Measurements from ENCODE around the gene PAPPA2. TPM values are rescaled to one million over a fixed set of nuclear protein-coding genes. Genes with fewer than 3 reads are reported as not detected.
A peak's percentile ranks its signal among the peaks of the same experiment; 100 is the strongest.

PAPPA2 gene
- total and polyA plus RNA-seq, 2 donors from 2014 or later = 4.9 to 93.5 TPM

GRCh38 chr1:176854758-176855745 lies 392.1 kb downstream of the PAPPA2 start:
- Histone ChIP-seq H3K9ac (ENCODE audit: low read length in 3 of 3) (no peak overlapping the region), H3K4me1 (ENCODE audit: control insufficient read depth in 2 of 3, insufficient read depth in 2 of 3, low read depth in 1 of 3, low read length in 3 of 3) (no peaks in the 10 kb centered on the region)

GRCh38 chr1:176857632-176858031 lies 394.7 kb downstream of the PAPPA2 start:
- no peaks in the 10 kb centered on the region for H3K27me3 ChIP-seq (ENCODE audit: control insufficient read depth, insufficient read depth, low read length)
- intact Hi-C loops (cut with DNase I) = no loop called here
- DNase-seq (no peak), FAIRE-seq (no peak)
- no peaks in the 10 kb centered on the region for H3K36me3 ChIP-seq (ENCODE audit: control insufficient read depth in 2 of 3, insufficient read depth in 3 of 3, low read length in 3 of 3)
- no peaks in the 10 kb centered on the region for H3K4me1 ChIP-seq (ENCODE audit: control insufficient read depth in 2 of 3, insufficient read depth in 2 of 3, low read depth in 1 of 3, low read length in 3 of 3)
- TF ChIP-seq CTCF (IDR thresholded peaks at IDR 0.05; ENCODE audit: borderline replicate concordance, extremely low read depth, insufficient read depth) = no peak
- H3K4me3 ChIP-seq (ENCODE audit: low read length in 3 of 3) = no peak overlapping the region
- no peaks in the 10 kb centered on the region for H3K9me3 ChIP-seq (ENCODE audit: control insufficient read depth in 2 of 3, insufficient read depth in 1 of 3, low read length in 3 of 3)
- H3K27ac ChIP-seq (ENCODE audit: low read depth in 2 of 2, low read length in 2 of 2) = no peak overlapping the region
- H3K9ac ChIP-seq (ENCODE audit: low read length in 3 of 3) = no peak overlapping the region

More at GRCh38 chr1:176854758-176855745, 392.1 kb downstream of the PAPPA2 start:
- no peak for TF ChIP-seq CTCF (IDR thresholded peaks at IDR 0.05; ENCODE audit: borderline replicate concordance, extremely low read depth, insufficient read depth)
- Histone ChIP-seq H3K4me3 (ENCODE audit: low read length in 3 of 3) (no peak overlapping the region), H3K27me3 (ENCODE audit: control insufficient read depth, insufficient read depth, low read length) (no peaks in the 10 kb centered on the region), H3K9me3 (ENCODE audit: control insufficient read depth in 2 of 3, insufficient read depth in 1 of 3, low read length in 3 of 3) (no peaks in the 10 kb centered on the region), H3K36me3 (ENCODE audit: control insufficient read depth in 2 of 3, insufficient read depth in 3 of 3, low read length in 3 of 3) (no peaks in the 10 kb centered on the region), H3K27ac (ENCODE audit: low read depth in 2 of 2, low read length in 2 of 2) (no peak overlapping the region)
- FAIRE-seq (no peak), DNase-seq (peak in 2 of 5 donors; percentile 26 to 53)
- intact Hi-C loops (cut with DNase I) = no loop called here

GRCh38 chr1:176858433-176858916 lies 395.5 kb downstream of the PAPPA2 start:
- H3K36me3 ChIP-seq (ENCODE audit: control insufficient read depth in 2 of 3, insufficient read depth in 3 of 3, low read length in 3 of 3) = no peaks in the 10 kb centered on the region
- H3K4me1 ChIP-seq (ENCODE audit: control insufficient read depth in 2 of 3, insufficient read depth in 2 of 3, low read depth in 1 of 3, low read length in 3 of 3) = no peaks in the 10 kb centered on the region
- H3K9me3 ChIP-seq (ENCODE audit: control insufficient read depth in 2 of 3, insufficient read depth in 1 of 3, low read length in 3 of 3) = no peaks in the 10 kb centered on the region
- H3K27ac ChIP-seq (ENCODE audit: low read depth in 2 of 2, low read length in 2 of 2) = no peak overlapping the region
- TF ChIP-seq CTCF (IDR thresholded peaks at IDR 0.05; ENCODE audit: borderline replicate concordance, extremely low read depth, insufficient read depth) = no peak
- H3K4me3 ChIP-seq (ENCODE audit: low read length in 3 of 3) = no peak overlapping the region
- no peak overlapping the region for H3K9ac ChIP-seq (ENCODE audit: low read length in 3 of 3)
- no peak for FAIRE-seq
- intact Hi-C loops (cut with DNase I) = no loop called here
- H3K27me3 ChIP-seq (ENCODE audit: control insufficient read depth, insufficient read depth, low read length) = no peaks in the 10 kb centered on the region
- DNase-seq = peak in 2 of 5 donors; percentile 24 to 39

Measured in kidney (tissue), 14 donors.